ENCODE data around the gene KLHL29. TPM values are rescaled to one million over a fixed set of nuclear protein-coding genes. Genes with fewer than 3 reads are reported as not detected.

Gene KLHL29
- total RNA-seq, 1 donor from 2014 or later: 5.5 TPM

DNA sequence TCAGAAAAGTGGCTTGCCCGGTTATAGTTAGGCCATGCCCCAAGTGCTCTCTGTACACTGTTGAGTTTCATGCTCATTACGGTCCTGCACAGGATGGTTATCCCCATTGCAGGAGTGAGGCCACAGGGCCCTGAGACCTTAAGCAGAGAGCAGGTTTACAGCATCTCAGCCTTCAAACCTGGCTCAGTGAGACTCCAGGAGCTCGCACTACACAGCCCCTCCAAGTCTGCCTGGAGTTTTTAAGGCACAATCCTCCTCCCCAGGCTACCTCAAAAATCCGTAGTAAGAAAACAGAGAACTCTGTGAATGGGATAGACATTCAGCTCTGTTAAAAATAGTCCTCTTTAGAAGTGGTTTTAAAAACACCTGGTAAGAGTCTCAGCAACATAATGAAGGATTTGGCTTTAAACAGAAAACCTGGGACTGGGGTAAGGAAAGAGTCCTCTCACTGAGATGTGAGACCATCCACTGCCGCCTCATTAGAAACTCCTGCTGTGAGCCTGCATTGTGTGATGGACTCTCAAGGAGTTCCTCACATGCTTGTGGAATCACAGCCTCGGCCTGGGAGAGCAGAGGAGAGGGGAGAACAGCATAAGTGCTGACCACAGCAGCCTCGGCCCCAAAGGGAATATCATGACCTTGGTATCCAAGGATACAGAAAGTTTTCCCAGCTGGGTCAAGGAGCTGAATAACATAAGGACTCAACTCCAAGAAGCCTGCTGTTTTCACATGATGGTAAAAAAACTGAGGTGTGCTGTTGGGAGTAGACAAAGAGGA lies 327.2 kb downstream of the KLHL29 start:
- H3K27ac ChIP-seq (ENCODE audit: low read depth, low read length): no peak overlapping the region
- Mint-ChIP-seq H3K4me3 (ENCODE audit: unreplicated experiment) (no peak overlapping the region), H3K4me1 (ENCODE audit: low read depth, unreplicated experiment) (peaks cover 7% of the 10 kb centered on the region), H3K9me3 (ENCODE audit: unreplicated experiment) (no peaks in the 10 kb centered on the region), H3K27me3 (ENCODE audit: low read depth, unreplicated experiment) (no peaks in the 10 kb centered on the region), H3K27ac (ENCODE audit: unreplicated experiment) (peak overlapping the region; percentile 53), H3K36me3 (ENCODE audit: low read depth, unreplicated experiment) (peaks cover 8% of the 10 kb centered on the region)
- peaks cover 6% of the 10 kb centered on the region for H4K20me1 ChIP-seq (ENCODE audit: insufficient read depth, low read length)
- no peak for FAIRE-seq
- H3K36me3 ChIP-seq (ENCODE audit: insufficient read depth, low read length): peaks cover 4% of the 10 kb centered on the region
- DNase-seq (ENCODE audit: low read depth): peak; percentile 54
- no peak for TF ChIP-seq EZH2 (IDR thresholded peaks at IDR 0.05; ENCODE audit: insufficient read depth, low read length)
- no peak overlapping the region for H3K4me2 ChIP-seq (ENCODE audit: low read length)
- H2AFZ ChIP-seq (ENCODE audit: low read depth, low read length): no peak overlapping the region
- no peak overlapping the region for H3K9ac ChIP-seq (ENCODE audit: low read length)
- no peaks in the 10 kb centered on the region for H3K9me3 ChIP-seq (ENCODE audit: insufficient read depth, low read depth, low read length)
- no peaks in the 10 kb centered on the region for H3K27me3 ChIP-seq (ENCODE audit: insufficient read depth, low read length)
- no peaks in the 10 kb centered on the region for H3K79me2 ChIP-seq (ENCODE audit: insufficient read depth, low read length)
- H3K4me3 ChIP-seq (ENCODE audit: insufficient read depth, low read depth, low read length): no peak overlapping the region
- no peaks in the 10 kb centered on the region for H3K4me1 ChIP-seq (ENCODE audit: insufficient read depth, low read length)

DNA sequence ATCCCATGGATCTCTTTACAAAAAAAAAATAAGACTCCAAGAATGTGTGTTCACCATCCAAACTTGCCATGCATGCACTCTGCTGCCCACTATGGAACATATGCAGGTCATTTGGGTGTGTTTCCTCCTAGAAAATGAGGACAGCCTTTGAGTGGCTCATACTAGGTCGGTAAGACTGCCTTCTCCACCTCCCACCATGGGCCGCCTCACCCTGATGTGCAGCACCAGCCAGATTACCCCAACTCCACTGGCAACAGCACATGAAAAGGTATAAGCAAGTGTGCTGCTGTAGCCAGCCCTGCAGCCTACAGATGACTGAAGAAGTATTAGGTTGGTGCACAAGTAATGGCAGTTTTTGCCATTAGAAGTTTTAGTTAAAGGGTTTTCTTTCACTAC lies 327.8 kb downstream of the KLHL29 start:
- DNase-seq (ENCODE audit: low read depth) (no peak), FAIRE-seq (no peak)
- Histone ChIP-seq H3K4me1 (ENCODE audit: insufficient read depth, low read length) (no peaks in the 10 kb centered on the region), H3K27me3 (ENCODE audit: insufficient read depth, low read length) (no peaks in the 10 kb centered on the region), H3K9ac (ENCODE audit: low read length) (no peak overlapping the region), H4K20me1 (ENCODE audit: insufficient read depth, low read length) (peaks cover 8% of the 10 kb centered on the region), H3K27ac (ENCODE audit: low read depth, low read length) (no peak overlapping the region), H3K9me3 (ENCODE audit: insufficient read depth, low read depth, low read length) (no peaks in the 10 kb centered on the region), H3K4me3 (ENCODE audit: insufficient read depth, low read depth, low read length) (no peak overlapping the region), H3K79me2 (ENCODE audit: insufficient read depth, low read length) (no peaks in the 10 kb centered on the region), H3K36me3 (ENCODE audit: insufficient read depth, low read length) (peaks cover 4% of the 10 kb centered on the region), H3K4me2 (ENCODE audit: low read length) (no peak overlapping the region), H2AFZ (ENCODE audit: low read depth, low read length) (no peak overlapping the region)
- Mint-ChIP-seq H3K27ac (ENCODE audit: unreplicated experiment) (peak overlapping the region; percentile 20), H3K36me3 (ENCODE audit: low read depth, unreplicated experiment) (peaks cover 5% of the 10 kb centered on the region), H3K4me3 (ENCODE audit: unreplicated experiment) (no peak overlapping the region), H3K4me1 (ENCODE audit: low read depth, unreplicated experiment) (peaks cover 7% of the 10 kb centered on the region), H3K27me3 (ENCODE audit: low read depth, unreplicated experiment) (no peaks in the 10 kb centered on the region), H3K9me3 (ENCODE audit: unreplicated experiment) (no peaks in the 10 kb centered on the region)
- no peak for TF ChIP-seq EZH2 (IDR thresholded peaks at IDR 0.05; ENCODE audit: insufficient read depth, low read length)
- TF ChIP-seq, protein P1, sequence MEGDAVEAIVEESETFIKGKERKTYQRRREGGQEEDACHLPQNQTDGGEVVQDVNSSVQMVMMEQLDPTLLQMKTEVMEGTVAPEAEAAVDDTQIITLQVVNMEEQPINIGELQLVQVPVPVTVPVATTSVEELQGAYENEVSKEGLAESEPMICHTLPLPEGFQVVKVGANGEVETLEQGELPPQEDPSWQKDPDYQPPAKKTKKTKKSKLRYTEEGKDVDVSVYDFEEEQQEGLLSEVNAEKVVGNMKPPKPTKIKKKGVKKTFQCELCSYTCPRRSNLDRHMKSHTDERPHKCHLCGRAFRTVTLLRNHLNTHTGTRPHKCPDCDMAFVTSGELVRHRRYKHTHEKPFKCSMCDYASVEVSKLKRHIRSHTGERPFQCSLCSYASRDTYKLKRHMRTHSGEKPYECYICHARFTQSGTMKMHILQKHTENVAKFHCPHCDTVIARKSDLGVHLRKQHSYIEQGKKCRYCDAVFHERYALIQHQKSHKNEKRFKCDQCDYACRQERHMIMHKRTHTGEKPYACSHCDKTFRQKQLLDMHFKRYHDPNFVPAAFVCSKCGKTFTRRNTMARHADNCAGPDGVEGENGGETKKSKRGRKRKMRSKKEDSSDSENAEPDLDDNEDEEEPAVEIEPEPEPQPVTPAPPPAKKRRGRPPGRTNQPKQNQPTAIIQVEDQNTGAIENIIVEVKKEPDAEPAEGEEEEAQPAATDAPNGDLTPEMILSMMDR (IDR thresholded peaks at IDR 0.05; ENCODE audit: insufficient read depth, low read depth, low read length): no peak

DNA sequence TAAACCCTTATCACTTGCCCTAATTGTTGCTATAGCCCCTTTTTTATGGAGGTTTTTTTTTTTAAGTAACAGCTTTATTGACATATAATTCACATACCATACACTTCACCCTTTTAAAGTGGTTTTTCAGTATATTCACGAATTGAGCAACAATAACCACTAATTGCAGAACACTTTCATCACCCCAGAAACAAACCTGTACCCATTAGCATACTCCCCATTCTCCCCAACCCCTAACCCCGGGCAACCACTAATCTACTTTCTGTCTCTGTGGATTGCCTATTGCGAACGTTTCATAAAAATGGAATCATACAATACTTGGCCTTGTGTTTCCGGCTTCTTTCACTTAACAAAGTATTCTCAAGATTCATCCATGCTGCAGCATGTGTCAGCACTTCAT lies 328.4 kb downstream of the KLHL29 start:
- Mint-ChIP-seq H3K9me3 (ENCODE audit: unreplicated experiment) (peaks cover 1% of the 10 kb centered on the region), H3K36me3 (ENCODE audit: low read depth, unreplicated experiment) (peaks cover 2% of the 10 kb centered on the region), H3K4me3 (ENCODE audit: unreplicated experiment) (no peak overlapping the region), H3K27me3 (ENCODE audit: low read depth, unreplicated experiment) (no peaks in the 10 kb centered on the region), H3K27ac (ENCODE audit: unreplicated experiment) (no peak overlapping the region), H3K4me1 (ENCODE audit: low read depth, unreplicated experiment) (peaks cover 7% of the 10 kb centered on the region)
- TF ChIP-seq, protein P1 (IDR thresholded peaks at IDR 0.05; ENCODE audit: insufficient read depth, low read depth, low read length): no peak
- TF ChIP-seq EZH2 (IDR thresholded peaks at IDR 0.05; ENCODE audit: insufficient read depth, low read length): no peak
- Histone ChIP-seq H2AFZ (ENCODE audit: low read depth, low read length) (no peak overlapping the region), H3K9ac (ENCODE audit: low read length) (no peak overlapping the region), H3K4me2 (ENCODE audit: low read length) (no peak overlapping the region), H3K9me3 (ENCODE audit: insufficient read depth, low read depth, low read length) (no peaks in the 10 kb centered on the region), H4K20me1 (ENCODE audit: insufficient read depth, low read length) (peaks cover 8% of the 10 kb centered on the region), H3K4me3 (ENCODE audit: insufficient read depth, low read depth, low read length) (no peak overlapping the region), H3K27me3 (ENCODE audit: insufficient read depth, low read length) (no peaks in the 10 kb centered on the region), H3K36me3 (ENCODE audit: insufficient read depth, low read length) (peaks cover 4% of the 10 kb centered on the region), H3K27ac (ENCODE audit: low read depth, low read length) (no peak overlapping the region), H3K79me2 (ENCODE audit: insufficient read depth, low read length) (no peaks in the 10 kb centered on the region), H3K4me1 (ENCODE audit: insufficient read depth, low read length) (no peaks in the 10 kb centered on the region)
- FAIRE-seq: no peak
- no peak for DNase-seq (ENCODE audit: low read depth)
